A673 (cell line): Measurements from ENCODE around the gene RALGPS1.

Experiments
- EZH2 ChIP-seq: fragments of 200-600 bp; sonication (generic); IDR thresholded peaks from 2 replicates; pipeline ENCODE4 v1.6.1; 2017; ENCODE audit warnings: borderline replicate concordance, low read depth, mild to moderate bottlenecking, mixed read lengths, antibody characterized with exemption, low read length; ENCODE audit not compliant: poor library complexity, severe bottlenecking
- TF ChIP-seq, protein P1 (sequence below): fragments of 300-800, 200-600 bp; sonication (generic); conservative IDR thresholded peaks from 2 replicates; pipeline ENCODE4 v1.5.1; 2017; ENCODE audit warnings: low read depth, mild to moderate bottlenecking, antibody characterized with exemption, low read length, moderate library complexity, mixed read lengths

DNA sequence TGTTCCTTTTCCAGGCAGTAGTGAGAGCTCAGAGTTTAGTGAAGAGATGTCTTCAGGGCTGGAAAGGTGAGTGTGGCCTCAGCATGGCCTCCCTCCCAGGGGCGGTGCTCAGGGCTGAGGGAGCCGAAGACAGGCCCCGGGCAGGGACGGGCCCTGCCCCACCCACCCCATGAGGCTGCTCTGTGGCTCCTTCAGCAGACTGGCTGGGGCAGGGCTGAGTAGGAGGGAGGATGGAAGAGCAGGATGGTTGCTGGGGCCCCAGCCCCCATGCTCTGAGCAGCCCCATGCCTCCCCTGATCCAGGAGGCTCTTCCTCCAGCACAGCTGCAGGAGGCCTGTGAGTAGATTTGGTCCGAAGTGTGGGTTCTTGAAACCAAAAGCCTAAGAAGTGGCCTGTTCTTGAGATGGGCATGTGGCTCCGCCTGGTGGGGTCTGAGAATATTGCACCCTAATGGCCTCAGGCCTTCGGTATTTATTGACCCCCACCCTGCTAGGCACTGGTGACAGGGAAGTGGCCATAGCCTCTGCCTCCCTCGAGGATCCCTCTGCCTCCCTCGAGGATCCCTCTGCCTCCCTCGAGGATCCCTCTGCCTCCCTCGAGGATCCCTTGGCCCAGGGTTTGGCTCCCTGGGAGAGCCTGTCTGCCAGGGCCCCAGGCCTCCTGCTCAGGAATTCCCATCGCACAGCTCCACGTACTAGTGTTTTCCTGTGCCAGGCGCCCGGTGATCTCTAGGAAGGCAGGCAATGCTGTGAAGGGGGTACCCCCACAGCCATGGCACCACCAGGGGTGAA, 284.6 kb downstream of the RALGPS1 start:
- TF ChIP-seq, protein P1, sequence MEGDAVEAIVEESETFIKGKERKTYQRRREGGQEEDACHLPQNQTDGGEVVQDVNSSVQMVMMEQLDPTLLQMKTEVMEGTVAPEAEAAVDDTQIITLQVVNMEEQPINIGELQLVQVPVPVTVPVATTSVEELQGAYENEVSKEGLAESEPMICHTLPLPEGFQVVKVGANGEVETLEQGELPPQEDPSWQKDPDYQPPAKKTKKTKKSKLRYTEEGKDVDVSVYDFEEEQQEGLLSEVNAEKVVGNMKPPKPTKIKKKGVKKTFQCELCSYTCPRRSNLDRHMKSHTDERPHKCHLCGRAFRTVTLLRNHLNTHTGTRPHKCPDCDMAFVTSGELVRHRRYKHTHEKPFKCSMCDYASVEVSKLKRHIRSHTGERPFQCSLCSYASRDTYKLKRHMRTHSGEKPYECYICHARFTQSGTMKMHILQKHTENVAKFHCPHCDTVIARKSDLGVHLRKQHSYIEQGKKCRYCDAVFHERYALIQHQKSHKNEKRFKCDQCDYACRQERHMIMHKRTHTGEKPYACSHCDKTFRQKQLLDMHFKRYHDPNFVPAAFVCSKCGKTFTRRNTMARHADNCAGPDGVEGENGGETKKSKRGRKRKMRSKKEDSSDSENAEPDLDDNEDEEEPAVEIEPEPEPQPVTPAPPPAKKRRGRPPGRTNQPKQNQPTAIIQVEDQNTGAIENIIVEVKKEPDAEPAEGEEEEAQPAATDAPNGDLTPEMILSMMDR, result peak; percentile 85
- TF ChIP-seq EZH2, result no peak
